KMS-11 (cell line): Measurements from ENCODE around the gene SAPCD1.
A peak's percentile ranks its signal among the peaks of the same experiment; 100 is the strongest.

Source experiments
- H2AFZ ChIP-seq: fragments of 200-600 bp; sonication (generic); 2 replicates; pipeline ENCODE4 v1.6.1; 2016; ENCODE audit warnings: antibody characterized with exemption, mixed run types, low read depth
- H3K27ac ChIP-seq: fragments of 200-600 bp; sonication (generic); 2 replicates; pipeline ENCODE4 v1.6.1; 2016; ENCODE audit warnings: mild to moderate bottlenecking, mixed run types
- H3K27me3 ChIP-seq: fragments of 200-600 bp; sonication (generic); 2 replicates; pipeline ENCODE4 v1.6.1; 2017; ENCODE audit warnings: mild to moderate bottlenecking, low read depth, mixed run types, moderate library complexity; ENCODE audit not compliant: insufficient read depth
- H3K36me3 ChIP-seq: fragments of 200-600 bp; sonication (generic); 2 replicates; pipeline ENCODE4 v1.6.1; 2017; ENCODE audit warnings: mild to moderate bottlenecking, mixed run types; ENCODE audit not compliant: insufficient read depth
- H3K4me1 ChIP-seq: fragments of 200-600 bp; sonication (generic); 2 replicates; pipeline ENCODE4 v1.6.1; 2016; ENCODE audit warnings: mild to moderate bottlenecking, low read depth, mixed run types; ENCODE audit not compliant: poor library complexity, severe bottlenecking
- H3K4me2 ChIP-seq: fragments of 200-600 bp; sonication (generic); 2 replicates; pipeline ENCODE4 v1.7.0; 2016; ENCODE audit warnings: mild to moderate bottlenecking, mixed run types
- H3K4me3 ChIP-seq: fragments of 200-600 bp; sonication (generic); IDR thresholded peaks from 2 replicates; pipeline ENCODE4 v1.6.1; 2017; ENCODE audit warnings: low read depth, low read length, mixed read lengths; ENCODE audit not compliant: insufficient read depth
- H3K79me2 ChIP-seq: fragments of 200-600 bp; sonication (generic); 2 replicates; pipeline ENCODE4 v1.6.1; 2016; ENCODE audit warnings: low read depth, mixed run types; ENCODE audit not compliant: insufficient read depth
- H3K9ac ChIP-seq: fragments of 200-600 bp; sonication (generic); 2 replicates; pipeline ENCODE4 v1.6.1; 2016; ENCODE audit warnings: mild to moderate bottlenecking, mixed run types
- H4K20me1 ChIP-seq: fragments of 200-600 bp; sonication (generic); 2 replicates; pipeline ENCODE4 v1.6.1; 2016; ENCODE audit warnings: mild to moderate bottlenecking, mixed run types; ENCODE audit not compliant: insufficient read depth
- CTCF ChIP-seq: fragments of 200-600 bp; sonication (generic); conservative IDR thresholded peaks from 2 replicates; pipeline ENCODE4 v1.6.1; 2017; ENCODE audit warnings: low read depth, mild to moderate bottlenecking, antibody characterized with exemption, low read length, moderate library complexity, mixed read lengths

The SAPCD1 gene

DNA sequence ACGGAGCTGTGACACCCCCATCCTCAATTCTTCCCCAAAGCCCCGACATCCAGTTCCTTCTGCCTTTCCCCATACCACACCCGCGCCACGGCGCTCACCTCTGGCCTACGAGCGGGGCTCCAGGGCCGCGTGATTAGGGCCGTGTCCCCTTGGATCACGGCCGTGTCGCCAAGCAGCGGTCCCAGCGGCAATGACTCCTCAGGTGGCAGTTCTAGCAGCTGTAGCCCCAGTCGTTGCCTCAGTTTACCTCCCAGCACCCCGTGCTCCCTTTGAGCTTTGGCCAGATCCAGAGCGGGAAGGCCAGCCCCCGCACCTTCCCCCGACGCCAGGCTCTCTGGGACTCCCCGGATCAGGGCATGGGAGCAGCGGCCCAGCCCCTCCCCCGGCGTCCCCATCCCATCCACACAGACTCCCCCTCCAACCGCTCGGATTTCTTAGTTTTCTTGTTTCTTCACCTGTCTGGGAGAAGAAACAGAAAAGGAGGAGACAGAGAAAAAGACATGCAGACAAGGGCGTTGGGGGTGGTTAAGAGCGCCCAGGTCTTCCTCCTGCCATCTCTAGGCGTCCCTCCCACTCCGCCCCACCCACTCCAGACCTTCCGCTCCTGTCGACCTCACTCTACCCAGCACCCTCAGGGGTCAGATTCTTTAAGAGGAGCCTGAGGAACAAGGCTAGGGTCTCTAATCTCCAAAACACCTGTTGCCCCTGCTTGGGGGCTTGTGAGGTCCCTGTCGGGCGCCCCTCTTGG is 33.5 kb upstream of the SAPCD1 start, which contains the start of gene DDAH2:
DDAH2 (minus strand) TSS at position 533 of the 748 bp plus-strand sequence; CDS start at position 395, 138 bp downstream.
- Histone ChIP-seq H3K4me3 (peak within 1 kb of the TSS; percentile 35), H4K20me1 (no peaks in the 10 kb centered on the region), H3K27me3 (no peaks in the 10 kb centered on the region), H3K79me2 (peaks cover 8% of the 10 kb centered on the region; the same call in 1 of the 2 replicates), H3K36me3 (peaks cover 7% of the 10 kb centered on the region; the same call in 1 of the 2 replicates), H3K4me2 (peak within 1 kb of the TSS; percentile 52), H3K27ac (no peak within 1 kb of the TSS), H2AFZ (peak within 1 kb of the TSS; percentile 65), H3K9ac (no peak within 1 kb of the TSS; the same call in 1 of the 2 replicates), H3K4me1 (peaks cover 23% of the 10 kb centered on the region)
- TF ChIP-seq CTCF = peak; percentile 91

DNA sequence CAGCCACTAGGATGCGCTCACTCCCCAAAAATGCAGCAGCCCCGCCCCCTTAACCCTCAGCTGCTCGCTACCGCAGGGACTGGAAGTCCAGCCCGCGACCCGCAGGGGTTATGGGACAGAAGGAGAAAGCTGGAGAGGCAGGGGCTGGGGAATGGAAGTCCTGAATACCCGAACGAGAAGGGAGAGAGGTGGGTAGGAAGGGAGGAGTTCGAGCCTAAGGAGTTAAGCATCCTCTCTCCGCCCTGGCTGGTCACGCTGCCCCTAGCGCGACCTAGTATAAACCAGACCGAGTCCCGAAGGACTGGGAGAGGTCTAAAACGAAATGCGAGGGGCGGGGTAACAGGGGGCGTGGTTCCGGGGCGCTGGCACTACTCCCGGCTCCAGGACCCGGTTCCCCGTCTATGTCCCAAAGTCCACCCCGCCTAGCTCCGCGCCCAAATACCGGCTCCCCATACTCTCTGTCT is 32.9 kb upstream of the SAPCD1 start:
- Histone ChIP-seq H3K9ac (no peak overlapping the region; the same call in 1 of the 2 replicates), H3K4me2 (peak overlapping the region; percentile 52), H3K4me3 (peak overlapping the region; percentile 35), H2AFZ (peak overlapping the region; percentile 65), H4K20me1 (no peaks in the 10 kb centered on the region), H3K27me3 (no peaks in the 10 kb centered on the region), H3K27ac (no peak overlapping the region), H3K36me3 (peaks cover 7% of the 10 kb centered on the region; the same call in 1 of the 2 replicates), H3K79me2 (peaks cover 14% of the 10 kb centered on the region; the same call in 1 of the 2 replicates), H3K4me1 (peaks cover 27% of the 10 kb centered on the region)
- TF ChIP-seq CTCF = peak; percentile 47

GRCh38 chr6:31729979-31730630 is 32.4 kb upstream of the SAPCD1 start:
- H3K9ac ChIP-seq = no peak overlapping the region; the same call in 1 of the 2 replicates
- peak overlapping the region; percentile 52 for H3K4me2 ChIP-seq
- TF ChIP-seq CTCF = no peak
- H4K20me1 ChIP-seq = no peaks in the 10 kb centered on the region
- peaks cover 7% of the 10 kb centered on the region; the same call in 1 of the 2 replicates for H3K36me3 ChIP-seq
- H3K79me2 ChIP-seq = peaks cover 20% of the 10 kb centered on the region; the same call in 1 of the 2 replicates
- H3K4me1 ChIP-seq = peaks cover 27% of the 10 kb centered on the region
- no peaks in the 10 kb centered on the region for H3K27me3 ChIP-seq
- H2AFZ ChIP-seq = peak overlapping the region; percentile 65
- H3K4me3 ChIP-seq = peak overlapping the region; percentile 35
- no peak overlapping the region for H3K27ac ChIP-seq

DNA sequence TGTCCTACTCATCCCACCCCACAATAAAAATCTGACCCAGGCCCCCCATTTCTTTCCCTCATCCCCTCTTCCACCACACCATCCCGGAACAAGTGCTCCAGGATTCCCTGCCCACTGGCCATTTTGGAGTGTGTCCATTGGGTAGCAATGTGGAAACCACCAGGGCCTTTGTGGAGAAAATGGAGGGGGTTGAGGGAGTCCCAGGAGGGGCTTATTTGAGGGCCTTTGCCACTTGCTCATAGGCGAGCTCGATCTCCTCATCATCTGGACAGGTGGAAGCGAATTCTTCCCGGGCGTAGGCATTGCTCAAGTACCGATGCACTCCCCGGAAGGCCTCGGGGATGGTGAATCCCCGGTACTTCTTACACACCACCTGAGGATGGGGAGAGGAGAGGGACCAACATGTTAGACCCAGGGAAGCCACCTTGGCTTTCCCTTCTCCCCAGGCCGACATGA is 31.8 kb upstream of the SAPCD1 start:
- peaks cover 25% of the 10 kb centered on the region for H3K79me2 ChIP-seq
- H3K4me1 ChIP-seq = peaks cover 27% of the 10 kb centered on the region
- no peak overlapping the region for H3K4me3 ChIP-seq
- H3K9ac ChIP-seq = no peak overlapping the region
- peak overlapping the region; percentile 52; the same call in 1 of the 2 replicates for H3K4me2 ChIP-seq
- TF ChIP-seq CTCF = no peak
- no peak overlapping the region for H2AFZ ChIP-seq
- H4K20me1 ChIP-seq = no peaks in the 10 kb centered on the region
- no peaks in the 10 kb centered on the region for H3K27me3 ChIP-seq
- no peak overlapping the region for H3K27ac ChIP-seq
- peaks cover 7% of the 10 kb centered on the region; the same call in 1 of the 2 replicates for H3K36me3 ChIP-seq
